ENCODE results near the gene TRIM7. TPM values are rescaled to one million over a fixed set of nuclear protein-coding genes. Genes with fewer than 3 reads are reported as not detected.

The TRIM7 gene
- total and polyA plus RNA-seq, 9 of the 15 experiments (the other 6 are each of a cell fraction or from before 2014, with no cell fraction given): 2.6 to 14.9 (median 8.9) TPM

DNA sequence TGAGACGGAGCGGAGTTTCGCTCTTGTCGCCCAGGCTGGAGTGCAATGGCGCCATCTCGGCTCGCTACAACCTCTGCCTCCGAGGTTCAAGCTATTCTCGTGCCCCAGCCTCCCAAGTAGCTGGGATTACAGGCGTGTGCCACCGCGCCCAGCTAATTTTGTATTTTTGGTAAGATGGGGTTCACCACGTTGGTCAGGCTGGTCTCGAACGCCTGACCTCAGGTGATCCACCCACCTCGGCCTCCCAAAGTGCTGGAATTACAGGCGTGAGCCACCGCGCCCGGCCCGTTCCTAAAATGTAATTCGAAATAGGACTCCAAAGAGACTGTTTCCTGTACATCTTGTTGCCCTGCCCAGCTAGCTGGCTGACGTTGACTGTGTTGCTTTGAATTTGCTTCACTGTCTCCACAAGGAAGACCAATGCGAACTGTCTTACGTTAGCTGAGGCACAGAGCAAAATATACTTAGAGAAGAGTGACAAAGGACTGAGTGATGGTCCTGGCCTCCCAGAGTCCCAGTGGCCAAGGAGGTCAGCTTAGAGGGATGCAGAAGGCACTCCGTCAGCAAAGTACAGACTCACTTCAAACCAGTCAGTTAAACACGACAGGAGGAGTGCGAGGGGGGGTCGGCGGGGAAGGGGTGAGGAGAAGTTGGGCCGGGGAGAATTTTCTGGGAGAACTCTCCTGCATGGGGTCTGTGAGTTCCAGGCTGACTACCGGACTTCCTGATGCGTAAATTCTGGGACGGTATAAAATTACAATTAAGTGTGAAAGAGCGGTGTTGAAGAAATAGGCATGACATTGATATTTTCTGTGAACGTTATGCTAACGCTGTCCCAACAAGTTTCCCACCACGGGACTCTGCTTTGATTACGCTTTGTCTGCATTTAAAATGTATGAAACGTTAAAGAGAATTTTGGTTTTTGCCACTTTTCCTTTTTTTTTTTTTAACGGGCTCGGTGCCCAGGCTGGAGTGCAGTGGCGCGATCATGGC is 11.3 kb upstream of the TRIM7 start (continued):
- TF ChIP-seq KAT2B (IDR thresholded peaks at IDR 0.05; ENCODE audit: low read depth, low read length) (no peak), HDGF (IDR thresholded peaks at IDR 0.05) (peak; percentile 48; the same call in 1 of the 2 replicates), KDM1A (IDR thresholded peaks at IDR 0.05) (peak; percentile 71 to 88), ZNF384 (IDR thresholded peaks at IDR 0.05; ENCODE audit: low read depth, low read length) (0 out of 2 replicates have a peak, but pooled peaks have one; percentile 12), MTF1 (CRISPR knock-in tag; IDR thresholded peaks at IDR 0.05; ENCODE audit: borderline replicate concordance) (no peak), EHMT2 (IDR thresholded peaks at IDR 0.05) (peak; percentile 51; the same call in 1 of the 2 replicates), SOX6 (IDR thresholded peaks at IDR 0.05) (peak; percentile 38; the same call in 1 of the 2 replicates), SP2 (IDR thresholded peaks at IDR 0.05; ENCODE audit: extremely low read depth, low read depth, low read length, poor library complexity, severe bottlenecking) (no peak), DPF2 (IDR thresholded peaks at IDR 0.05) (peak; percentile 58)
- TF ChIP-seq, protein P1, sequence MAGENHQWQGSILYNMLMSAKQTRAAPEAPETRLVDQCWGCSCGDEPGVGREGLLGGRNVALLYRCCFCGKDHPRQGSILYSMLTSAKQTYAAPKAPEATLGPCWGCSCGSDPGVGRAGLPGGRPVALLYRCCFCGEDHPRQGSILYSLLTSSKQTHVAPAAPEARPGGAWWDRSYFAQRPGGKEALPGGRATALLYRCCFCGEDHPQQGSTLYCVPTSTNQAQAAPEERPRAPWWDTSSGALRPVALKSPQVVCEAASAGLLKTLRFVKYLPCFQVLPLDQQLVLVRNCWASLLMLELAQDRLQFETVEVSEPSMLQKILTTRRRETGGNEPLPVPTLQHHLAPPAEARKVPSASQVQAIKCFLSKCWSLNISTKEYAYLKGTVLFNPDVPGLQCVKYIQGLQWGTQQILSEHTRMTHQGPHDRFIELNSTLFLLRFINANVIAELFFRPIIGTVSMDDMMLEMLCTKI (IDR thresholded peaks at IDR 0.05; ENCODE audit: partially characterized antibody): no peak
- TF ChIP-seq, protein P2, sequence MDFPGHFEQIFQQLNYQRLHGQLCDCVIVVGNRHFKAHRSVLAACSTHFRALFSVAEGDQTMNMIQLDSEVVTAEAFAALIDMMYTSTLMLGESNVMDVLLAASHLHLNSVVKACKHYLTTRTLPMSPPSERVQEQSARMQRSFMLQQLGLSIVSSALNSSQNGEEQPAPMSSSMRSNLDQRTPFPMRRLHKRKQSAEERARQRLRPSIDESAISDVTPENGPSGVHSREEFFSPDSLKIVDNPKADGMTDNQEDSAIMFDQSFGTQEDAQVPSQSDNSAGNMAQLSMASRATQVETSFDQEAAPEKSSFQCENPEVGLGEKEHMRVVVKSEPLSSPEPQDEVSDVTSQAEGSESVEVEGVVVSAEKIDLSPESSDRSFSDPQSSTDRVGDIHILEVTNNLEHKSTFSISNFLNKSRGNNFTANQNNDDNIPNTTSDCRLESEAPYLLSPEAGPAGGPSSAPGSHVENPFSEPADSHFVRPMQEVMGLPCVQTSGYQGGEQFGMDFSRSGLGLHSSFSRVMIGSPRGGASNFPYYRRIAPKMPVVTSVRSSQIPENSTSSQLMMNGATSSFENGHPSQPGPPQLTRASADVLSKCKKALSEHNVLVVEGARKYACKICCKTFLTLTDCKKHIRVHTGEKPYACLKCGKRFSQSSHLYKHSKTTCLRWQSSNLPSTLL (IDR thresholded peaks at IDR 0.05): no peak
- TF ChIP-seq, protein P3, sequence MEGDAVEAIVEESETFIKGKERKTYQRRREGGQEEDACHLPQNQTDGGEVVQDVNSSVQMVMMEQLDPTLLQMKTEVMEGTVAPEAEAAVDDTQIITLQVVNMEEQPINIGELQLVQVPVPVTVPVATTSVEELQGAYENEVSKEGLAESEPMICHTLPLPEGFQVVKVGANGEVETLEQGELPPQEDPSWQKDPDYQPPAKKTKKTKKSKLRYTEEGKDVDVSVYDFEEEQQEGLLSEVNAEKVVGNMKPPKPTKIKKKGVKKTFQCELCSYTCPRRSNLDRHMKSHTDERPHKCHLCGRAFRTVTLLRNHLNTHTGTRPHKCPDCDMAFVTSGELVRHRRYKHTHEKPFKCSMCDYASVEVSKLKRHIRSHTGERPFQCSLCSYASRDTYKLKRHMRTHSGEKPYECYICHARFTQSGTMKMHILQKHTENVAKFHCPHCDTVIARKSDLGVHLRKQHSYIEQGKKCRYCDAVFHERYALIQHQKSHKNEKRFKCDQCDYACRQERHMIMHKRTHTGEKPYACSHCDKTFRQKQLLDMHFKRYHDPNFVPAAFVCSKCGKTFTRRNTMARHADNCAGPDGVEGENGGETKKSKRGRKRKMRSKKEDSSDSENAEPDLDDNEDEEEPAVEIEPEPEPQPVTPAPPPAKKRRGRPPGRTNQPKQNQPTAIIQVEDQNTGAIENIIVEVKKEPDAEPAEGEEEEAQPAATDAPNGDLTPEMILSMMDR (IDR thresholded peaks at IDR 0.05 in 2 of 3, conservative IDR thresholded peaks at IDR 0.05 in 1 of 3; ENCODE audit: insufficient read depth in 2 of 3, low read depth in 1 of 3, low read length in 3 of 3): peak in 1 of 3 experiments; percentile 5; a peak in 1 of 6 replicates
- TF ChIP-seq, protein P4, sequence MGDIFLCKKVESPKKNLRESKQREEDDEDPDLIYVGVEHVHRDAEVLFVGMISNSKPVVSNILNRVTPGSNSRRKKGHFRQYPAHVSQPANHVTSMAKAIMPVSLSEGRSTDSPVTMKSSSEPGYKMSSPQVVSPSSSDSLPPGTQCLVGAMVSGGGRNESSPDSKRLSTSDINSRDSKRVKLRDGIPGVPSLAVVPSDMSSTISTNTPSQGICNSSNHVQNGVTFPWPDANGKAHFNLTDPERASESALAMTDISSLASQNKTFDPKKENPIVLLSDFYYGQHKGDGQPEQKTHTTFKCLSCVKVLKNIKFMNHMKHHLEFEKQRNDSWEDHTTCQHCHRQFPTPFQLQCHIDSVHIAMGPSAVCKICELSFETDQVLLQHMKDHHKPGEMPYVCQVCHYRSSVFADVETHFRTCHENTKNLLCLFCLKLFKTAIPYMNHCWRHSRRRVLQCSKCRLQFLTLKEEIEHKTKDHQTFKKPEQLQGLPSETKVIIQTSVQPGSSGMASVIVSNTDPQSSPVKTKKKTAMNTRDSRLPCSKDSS (IDR thresholded peaks at IDR 0.05; ENCODE audit: low read depth, partially characterized antibody): no peak
- TF ChIP-seq, protein P5, sequence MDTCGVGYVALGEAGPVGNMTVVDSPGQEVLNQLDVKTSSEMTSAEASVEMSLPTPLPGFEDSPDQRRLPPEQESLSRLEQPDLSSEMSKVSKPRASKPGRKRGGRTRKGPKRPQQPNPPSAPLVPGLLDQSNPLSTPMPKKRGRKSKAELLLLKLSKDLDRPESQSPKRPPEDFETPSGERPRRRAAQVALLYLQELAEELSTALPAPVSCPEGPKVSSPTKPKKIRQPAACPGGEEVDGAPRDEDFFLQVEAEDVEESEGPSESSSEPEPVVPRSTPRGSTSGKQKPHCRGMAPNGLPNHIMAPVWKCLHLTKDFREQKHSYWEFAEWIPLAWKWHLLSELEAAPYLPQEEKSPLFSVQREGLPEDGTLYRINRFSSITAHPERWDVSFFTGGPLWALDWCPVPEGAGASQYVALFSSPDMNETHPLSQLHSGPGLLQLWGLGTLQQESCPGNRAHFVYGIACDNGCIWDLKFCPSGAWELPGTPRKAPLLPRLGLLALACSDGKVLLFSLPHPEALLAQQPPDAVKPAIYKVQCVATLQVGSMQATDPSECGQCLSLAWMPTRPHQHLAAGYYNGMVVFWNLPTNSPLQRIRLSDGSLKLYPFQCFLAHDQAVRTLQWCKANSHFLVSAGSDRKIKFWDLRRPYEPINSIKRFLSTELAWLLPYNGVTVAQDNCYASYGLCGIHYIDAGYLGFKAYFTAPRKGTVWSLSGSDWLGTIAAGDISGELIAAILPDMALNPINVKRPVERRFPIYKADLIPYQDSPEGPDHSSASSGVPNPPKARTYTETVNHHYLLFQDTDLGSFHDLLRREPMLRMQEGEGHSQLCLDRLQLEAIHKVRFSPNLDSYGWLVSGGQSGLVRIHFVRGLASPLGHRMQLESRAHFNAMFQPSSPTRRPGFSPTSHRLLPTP (IDR thresholded peaks at IDR 0.05; ENCODE audit: borderline replicate concordance, extremely low read depth, insufficient read length): peak; percentile 79
